Peyer's patch (tissue), 4 donors: ENCODE measurements around the gene ANTKMT. TPM values are rescaled to one million over a fixed set of nuclear protein-coding genes. Genes with fewer than 3 reads are reported as not detected.
"Not testable (repeated sequence)": the region's sequence is repeated elsewhere in the genome, so short reads cannot be mapped to it uniquely, and the experiment has no call there.

Experiments used
- DNase-seq, 3 donors: peaks; one replicate each; pipeline ENCODE4 v3.0.0-alpha.2; 2017 to 2019
- H3K27ac ChIP-seq, 4 donors: fragments of 200-600 bp; sonication (generic); one replicate each; pipeline ENCODE4 v1.5.1; 2016 to 2019
- H3K27me3 ChIP-seq, 2 donors: fragments of 200-600 bp; sonication (generic); one replicate each; pipeline ENCODE4 v1.5.1; 2019
- H3K36me3 ChIP-seq, 3 donors: fragments of 200-600 bp; sonication (generic); one replicate each; pipeline ENCODE4 v1.5.1; 2016 to 2019
- H3K4me1 ChIP-seq, 4 donors: fragments of 200-600 bp; sonication (generic); one replicate each; pipeline ENCODE4 v1.5.1; 2016 to 2019
- H3K4me3 ChIP-seq, 4 donors: fragments of 200-600 bp; sonication (generic); 1 replicate in 3 of 4; 2 replicates in 1 of 4; pipeline ENCODE4 v1.5.1; 2016 to 2019; ENCODE audit warnings: mild to moderate bottlenecking in 1 of 4
- H3K9me3 ChIP-seq, 4 donors: fragments of 200-600 bp; sonication (generic); one replicate each; pipeline ENCODE4 v1.5.1; 2016 to 2019; ENCODE audit warnings: mild to moderate bottlenecking in 1 of 4
- CTCF ChIP-seq, 6 experiments: fragments of 450-650 bp in 4 of 6; fragments of 200-600 bp in 2 of 6; sonication (generic) in 1 of 6; IDR thresholded peaks; one replicate each; pipeline ENCODE4 v1.5.1; 2017 to 2019; ENCODE audit warnings: antibody characterized with exemption in 6 of 6, mild to moderate bottlenecking in 3 of 6, moderate library complexity in 1 of 6
- POLR2A ChIP-seq, 2 donors: fragments of 450-650 bp; IDR thresholded peaks; one replicate each; pipeline ENCODE4 v1.5.1; 2017; ENCODE audit warnings: antibody characterized with exemption in 2 of 2, mild to moderate bottlenecking in 2 of 2, moderate library complexity in 2 of 2
- total RNA-seq, 4 donors: library from RNA; depleted of rRNA; stranded (reverse); fragments of >200 nt; gene quantifications; one replicate each; pipeline ENCODE4 v1.1.0, GENCODE V29; 2016

Gene ANTKMT
- total RNA-seq, 4 donors from 2014 or later: 52.8 to 93.9 (median 72.0) TPM

- H3K9me3 ChIP-seq: no peaks in the 10 kb centered on the region
- H3K4me3 ChIP-seq: no peak overlapping the region
- no peaks in the 10 kb centered on the region for H3K27me3 ChIP-seq
- TF ChIP-seq POLR2A (IDR thresholded peaks at IDR 0.05): no peak
- TF ChIP-seq CTCF (IDR thresholded peaks at IDR 0.05): no peak
- H3K27ac ChIP-seq: no peak overlapping the region
- DNase-seq: no peak
- H3K36me3 ChIP-seq: peaks cover 0 to 15% (median 0%) of the 10 kb centered on the region in 3 donors
- H3K4me1 ChIP-seq: peaks cover 0 to 16% (median 9%) of the 10 kb centered on the region in 4 donors
Measured at GRCh38 chr16:741986-742629, 21.2 kb downstream of the ANTKMT start.

DNA sequence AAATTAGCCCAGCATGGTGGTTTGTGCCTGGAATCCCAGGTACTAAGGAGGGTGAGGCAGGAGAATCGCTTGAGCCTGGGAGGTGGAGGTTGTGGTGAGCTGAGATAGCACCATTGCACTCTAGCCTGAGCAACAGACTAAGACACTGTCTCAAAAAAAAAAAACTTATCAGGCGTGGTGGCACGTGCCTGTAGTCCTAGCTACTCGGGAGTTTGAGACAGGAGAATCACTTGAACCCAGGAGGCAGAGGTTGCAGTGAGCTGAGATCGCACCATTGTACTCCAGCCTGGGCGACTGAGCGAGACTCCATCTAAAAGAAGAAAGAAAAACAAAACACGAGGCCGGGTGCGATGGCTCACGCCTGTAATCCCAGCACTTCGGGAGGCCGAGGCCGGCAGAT lies 21.9 kb downstream of the ANTKMT start:
- H3K36me3 ChIP-seq, H3K9me3 ChIP-seq, H3K27ac ChIP-seq, H3K4me3 ChIP-seq, DNase-seq, H3K27me3 ChIP-seq: not testable (repeated sequence)
- H3K4me1 ChIP-seq: peaks cover 0 to 16% (median 9%) of the 10 kb centered on the region in 4 donors

DNA sequence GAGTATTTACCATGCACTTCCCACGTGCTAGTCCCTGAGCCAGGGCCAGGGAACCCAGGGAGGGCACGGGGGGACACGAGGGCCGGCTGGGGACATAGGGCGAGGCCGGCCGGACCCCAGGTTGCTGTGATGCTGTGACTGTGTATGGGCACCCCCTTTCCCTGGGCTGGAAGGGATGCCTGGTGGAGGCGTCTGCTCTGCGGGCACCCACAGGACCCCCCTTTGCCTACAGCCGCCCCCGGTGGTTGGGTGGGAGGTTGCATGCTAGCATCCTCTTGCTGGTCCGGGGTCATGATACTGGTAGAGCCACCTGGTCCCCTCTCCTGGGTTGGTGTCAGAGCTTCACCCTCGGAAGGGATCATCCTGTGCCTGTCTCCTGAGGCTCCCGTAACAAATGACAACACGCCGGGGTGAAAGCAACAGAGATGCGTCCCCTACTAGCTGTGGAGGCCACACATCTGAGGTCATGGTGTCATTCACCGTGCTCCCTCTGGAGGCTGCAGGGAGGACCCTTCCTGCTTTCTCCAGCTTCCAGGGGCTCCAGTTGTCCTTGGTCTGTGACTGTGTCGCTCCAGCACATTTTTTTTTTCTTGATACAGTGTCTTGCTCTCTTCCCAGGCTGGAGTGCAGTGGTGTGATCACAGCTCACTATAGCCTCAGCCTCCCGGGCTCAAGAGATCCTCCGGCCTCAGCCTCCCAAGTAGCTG lies 23.0 kb downstream of the ANTKMT start:
- H3K27ac ChIP-seq: no peak overlapping the region
- no peaks in the 10 kb centered on the region for H3K27me3 ChIP-seq
- no peak overlapping the region for H3K4me3 ChIP-seq
- H3K4me1 ChIP-seq: peaks cover 0 to 16% (median 9%) of the 10 kb centered on the region in 4 donors
- DNase-seq: no peak
- no peaks in the 10 kb centered on the region for H3K9me3 ChIP-seq
- TF ChIP-seq POLR2A (IDR thresholded peaks at IDR 0.05): no peak
- TF ChIP-seq CTCF (IDR thresholded peaks at IDR 0.05): no peak
- no peaks in the 10 kb centered on the region for H3K36me3 ChIP-seq

GRCh38 chr16:745739-746138 lies 24.8 kb downstream of the ANTKMT start:
- no peak for DNase-seq
- H3K36me3 ChIP-seq: no peaks in the 10 kb centered on the region
- no peaks in the 10 kb centered on the region for H3K27me3 ChIP-seq
- TF ChIP-seq POLR2A (IDR thresholded peaks at IDR 0.05) (no peak), CTCF (IDR thresholded peaks at IDR 0.05) (peak in 3 of 6 experiments; percentile 14 to 41 (median 19))
- H3K27ac ChIP-seq: no peak overlapping the region
- H3K4me3 ChIP-seq: no peak overlapping the region
- H3K9me3 ChIP-seq: no peaks in the 10 kb centered on the region
- peaks cover 0 to 5% (median 3%) of the 10 kb centered on the region in 4 donors for H3K4me1 ChIP-seq

DNA sequence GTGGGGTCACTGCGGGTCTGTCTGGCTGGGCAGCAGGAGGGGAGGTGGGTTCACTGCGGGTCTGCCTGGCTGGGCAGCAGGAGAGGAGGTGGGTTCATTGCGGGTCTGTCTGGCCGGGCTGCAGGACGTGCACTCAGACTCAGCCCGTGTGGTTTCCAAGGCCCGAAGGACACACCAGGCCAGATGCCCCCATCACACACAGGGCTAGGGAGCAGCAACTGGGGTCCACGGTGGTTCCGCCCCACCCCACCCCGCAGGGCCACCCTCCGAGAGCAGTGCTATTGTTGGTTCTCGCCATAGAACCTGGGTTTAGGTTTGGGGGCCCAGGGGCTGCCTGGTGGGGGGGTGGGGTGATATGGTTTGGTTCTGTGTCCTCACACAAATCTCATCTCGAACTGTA lies 25.7 kb downstream of the ANTKMT start:
- Histone ChIP-seq H3K9me3 (no peaks in the 10 kb centered on the region), H3K4me3 (no peak overlapping the region), H3K27ac (no peak overlapping the region), H3K27me3 (no peaks in the 10 kb centered on the region), H3K36me3 (no peaks in the 10 kb centered on the region), H3K4me1 (no peaks in the 10 kb centered on the region)
- no peak for TF ChIP-seq CTCF (IDR thresholded peaks at IDR 0.05)
- TF ChIP-seq POLR2A (IDR thresholded peaks at IDR 0.05): no peak
- DNase-seq: no peak

GRCh38 chr16:747978-748746 lies 27.2 kb downstream of the ANTKMT start:
- Histone ChIP-seq H3K4me3 (no peak overlapping the region), H3K9me3 (no peaks in the 10 kb centered on the region), H3K27ac (no peak overlapping the region), H3K27me3 (no peaks in the 10 kb centered on the region), H3K36me3 (no peaks in the 10 kb centered on the region), H3K4me1 (no peaks in the 10 kb centered on the region)
- DNase-seq: no peak
- no peak for TF ChIP-seq POLR2A (IDR thresholded peaks at IDR 0.05)
- TF ChIP-seq CTCF (IDR thresholded peaks at IDR 0.05): no peak
